ENCODE data around the gene NRAP. TPM values are rescaled to one million over a fixed set of nuclear protein-coding genes. Genes with fewer than 3 reads are reported as not detected.

Gene NRAP
- total and polyA plus RNA-seq, 2 of the 8 experiments (the other 6 are each of a cell fraction or from before 2014, with no cell fraction given) = not detected

- TF ChIP-seq JUND (IDR thresholded peaks at IDR 0.05; ENCODE audit: low read length) = no peak
- TF ChIP-seq SIN3A (conservative IDR thresholded peaks at IDR 0.05 in 1 of 2, IDR thresholded peaks at IDR 0.05 in 1 of 2; ENCODE audit: low read depth in 1 of 2, low read length in 2 of 2) = no peak
- TF ChIP-seq KDM5A (IDR thresholded peaks at IDR 0.05; ENCODE audit: low read length) = no peak
- no peak for TF ChIP-seq POLR2AphosphoS5 (IDR thresholded peaks at IDR 0.05; ENCODE audit: low read depth, low read length)
- no peak for TF ChIP-seq TEAD4 (IDR thresholded peaks at IDR 0.05; ENCODE audit: low read depth, low read length)
- no peak for TF ChIP-seq BCL11A (IDR thresholded peaks at IDR 0.05; ENCODE audit: low read depth in 2 of 2, low read length in 2 of 2)
- no peak for TF ChIP-seq CTBP2 (IDR thresholded peaks at IDR 0.05; ENCODE audit: borderline replicate concordance, insufficient read depth, insufficient read length, low read length)
- TF ChIP-seq EP300 (IDR thresholded peaks at IDR 0.05; ENCODE audit: borderline replicate concordance in 1 of 2, low read depth in 2 of 2, low read length in 2 of 2) = no peak
Measured at GRCh38 chr10:113663142-113663541, 699 bp downstream of the NRAP start (continued).
